Measurements from ENCODE around the gene UPP1.

DNA sequence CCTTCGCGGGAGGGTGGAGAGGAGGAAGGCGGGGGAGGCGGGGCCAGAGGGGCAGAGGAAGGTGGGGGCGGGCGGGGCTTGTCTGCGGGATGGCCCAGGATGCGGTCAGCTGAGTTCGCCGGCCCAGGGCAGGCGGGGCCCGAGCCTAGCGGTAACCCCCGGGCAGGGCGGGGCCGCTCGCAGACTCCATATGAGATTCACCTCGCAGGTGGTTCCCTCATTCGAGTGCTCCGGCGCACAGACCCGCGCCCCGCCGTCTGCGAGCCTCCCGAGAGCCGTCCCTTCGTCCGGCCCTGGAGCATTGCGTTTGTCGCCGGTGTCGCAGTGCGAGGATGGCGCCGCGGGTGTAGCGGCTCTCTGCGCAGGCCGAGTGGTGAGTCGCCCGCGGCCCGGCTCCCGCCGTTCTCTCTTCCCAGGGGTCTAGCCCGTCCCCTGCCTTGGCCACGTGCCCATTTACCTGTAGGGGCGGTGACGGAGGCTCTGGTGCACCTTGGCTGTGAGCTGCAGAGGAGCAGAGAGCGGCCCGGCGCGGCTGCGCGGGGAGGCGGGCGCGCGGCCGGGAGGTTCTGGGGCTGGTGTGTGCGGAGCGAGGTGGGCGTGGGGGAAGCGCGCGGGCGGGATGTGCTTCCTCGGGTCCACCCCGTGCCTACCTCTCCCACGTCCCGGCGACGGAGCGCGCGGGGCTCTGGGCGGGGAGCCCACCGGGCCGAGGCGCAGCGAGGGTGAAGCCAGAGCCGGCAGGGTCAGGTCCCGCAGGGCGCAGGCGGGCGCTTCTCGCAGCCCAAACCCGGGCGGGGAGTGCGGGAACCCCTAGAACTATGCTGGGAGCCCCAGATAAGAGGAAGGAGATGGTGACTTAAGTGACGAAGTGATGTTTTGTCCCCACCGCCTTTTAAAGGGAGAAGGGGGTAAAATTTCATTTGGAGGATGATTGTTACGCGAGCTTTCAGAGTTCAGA, at the start of gene UPP1:
- TF ChIP-seq CTCF (IDR thresholded peaks at IDR 0.05; ENCODE audit: poor library complexity, severe bottlenecking) (no peak), REST (IDR thresholded peaks at IDR 0.05; ENCODE audit: borderline replicate concordance) (no peak), EZH2 (IDR thresholded peaks at IDR 0.05; ENCODE audit: borderline replicate concordance, insufficient read depth, low read length, poor library complexity, severe bottlenecking) (no peak), RAD21 (conservative IDR thresholded peaks at IDR 0.05) (no peak), TAF1 (IDR thresholded peaks at IDR 0.05; ENCODE audit: low read depth) (no peak), SMC3 (conservative IDR thresholded peaks at IDR 0.05; ENCODE audit: poor library complexity) (no peak), POLR2AphosphoS5 (IDR thresholded peaks at IDR 0.05) (peak; percentile 31), EP300 (conservative IDR thresholded peaks at IDR 0.05; ENCODE audit: poor library complexity, severe bottlenecking) (no peak), MXI1 (conservative IDR thresholded peaks at IDR 0.05; ENCODE audit: poor library complexity, severe bottlenecking) (peak; percentile 63)
